Heart right ventricle (tissue), 16 donors: ENCODE results near the gene SNURF. TPM values are rescaled to one million over a fixed set of nuclear protein-coding genes. Genes with fewer than 3 reads are reported as not detected.
"Not testable (repeated sequence)": the region's sequence is repeated elsewhere in the genome, so short reads cannot be mapped to it uniquely, and the experiment has no call there.

Experiments used
- ATAC-seq, 8 donors: fragments of 200-7000 bp; cut with Tn5 transposase; one replicate each; pipeline ENCODE4 v1.9.1; 2020; ENCODE audit warnings: mild to moderate bottlenecking in 8 of 8, moderate library complexity in 8 of 8, moderate number of reproducible peaks in 1 of 8
- DNase-seq, 2 donors: peaks; one replicate each; pipeline ENCODE4 v3.0.0-alpha.2; 2020
- H3K27ac ChIP-seq, 10 donors: fragments of 200-600 bp; sonication (generic) in 2 of 10; one replicate each; pipeline versions ENCODE4 v1.5.0 to v1.8.0; 2020 to 2022; ENCODE audit warnings: mild to moderate bottlenecking in 3 of 10
- H3K27me3 ChIP-seq, 7 donors: fragments of 200-600 bp; one replicate each; pipeline ENCODE4 v1.8.0; 2021 to 2022; ENCODE audit warnings: mild to moderate bottlenecking in 2 of 7
- H3K36me3 ChIP-seq, 9 donors: fragments of 200-600 bp; sonication (generic) in 1 of 9; one replicate each; pipeline versions ENCODE4 v1.5.0 to v1.8.0; 2020 to 2022; ENCODE audit warnings: mild to moderate bottlenecking in 2 of 9
- H3K4me1 ChIP-seq, 9 donors: fragments of 200-600 bp; sonication (generic) in 1 of 9; one replicate each; pipeline versions ENCODE4 v1.5.0 to v1.8.0; 2020 to 2022; ENCODE audit warnings: mild to moderate bottlenecking in 4 of 9
- H3K4me3 ChIP-seq, 10 donors: fragments of 200-600 bp; sonication (generic) in 2 of 10; one replicate each; pipeline versions ENCODE4 v1.5.0 to v1.8.0; 2020 to 2022; ENCODE audit warnings: mild to moderate bottlenecking in 7 of 10, moderate library complexity in 2 of 10
- H3K9me3 ChIP-seq, 11 donors: fragments of 200-600 bp in 10 of 11; sonication (generic) in 2 of 11; one replicate each; pipeline versions ENCODE4 v1.5.0 to v1.8.0; 2013 to 2022; ENCODE audit warnings: mild to moderate bottlenecking in 2 of 11, control low read depth in 1 of 11, moderate library complexity in 1 of 11
- CTCF ChIP-seq, 9 donors: fragments of 200-600 bp; sonication (generic) in 2 of 9; IDR thresholded peaks; one replicate each; pipeline versions ENCODE4 v1.5.0 to v1.8.0; 2021 to 2022; ENCODE audit warnings: antibody characterized with exemption in 9 of 9, mild to moderate bottlenecking in 5 of 9, moderate library complexity in 1 of 9
- WGBS, 2 donors: extraction: QIAGEN DNeasy Blood & Tissue Kit; methylation state at CpG; one replicate each; pipeline ENCODE4 v1.1.7; 2013; ENCODE audit warnings: inconsistent platforms in 1 of 2; 5-methylcytosine and 5-hydroxymethylcytosine counted together
- intact Hi-C, 10 donors: fragments of 100-400 bp; cut with DNase I; formaldehyde crosslinking; loops; one replicate each; pipeline versions ENCODE4 v1.11.1 to v1.14.2; 2022
- polyA plus RNA-seq, 2 donors: library from polyadenylated mRNA; stranded (reverse); fragments of 200-250 nt; gene quantifications; one replicate each; pipeline ENCODE4 v1.2.3, GENCODE V29; 2013
- total RNA-seq, 10 donors: library from RNA; stranded (reverse); fragmentation: NEBNext Ultra II Directional in 3 of 10; extraction: Animal tissue kit (Norgen Biotek cat#: 25700) in 3 of 10; gene quantifications; one replicate each; pipeline versions ENCODE4 v1.2.1 to v1.2.4, GENCODE V29; 2021 to 2023
- donor health status: Arrhythmogenic right ventricular cardiomyopathy.
- donor health status: ischemic (EF 13 %, LVEDD 7.1; RV severe dilation, severe dysfunction).
- donor health status: healthy with polysubstance abuse.
- donor health status: DM: no; HTN: yes; CAD: no.
- donor health status: DM: no; HTN: no; CAD: no.
- donor health status: ischemic (EF 25% LVEDD 6.9; RV normal size, moderate dysfunction).
- donor health status: ischemic (EF 25% LVEDD 5.7; RV mildly dilated, moderate dysfunction).
- donor health status: healthy.
- donor health status: DM: yes; HTN: yes; CAD: no.
- donor health status: Ischemic cardiomyopathy.
- donor health status: ischemic (EF 35%, LVEDD 5.7; RV mildly dilated, moderate dysfunction).
- donor health status: nonischemic (EF 11% LVEDD 7.7; RV severe dilation, severe dysfunction).
- donor health status: DM: yes; HTN: yes; CAD: no.
- donor health status: PGD.
- donor health status: ischemic (EF 29% LVEDD 5.4; RV normal size, mild dysfunction).
- donor health status: nonischemic (EF 23%, LVEDD 6.1; RV moderate dilation, normal function).

SNURF gene
- total and polyA plus RNA-seq, 12 donors, result 11.7 to 76.6 (median 49.1) TPM

GRCh38 chr15:24971772-24972171, 17.0 kb downstream of the SNURF start:
- WGBS, 2 donors, result 91% methylated on average over 8 of the region's 8 CpGs
- TF ChIP-seq CTCF (IDR thresholded peaks at IDR 0.05), result no peak
- H3K27ac ChIP-seq, result no peak overlapping the region
- peaks cover under 1 to 100% (median 76%) of the 10 kb centered on the region in 9 donors for H3K36me3 ChIP-seq
- peaks cover 0 to 84% (median 3%) of the 10 kb centered on the region in 11 donors for H3K9me3 ChIP-seq
- intact Hi-C loops, result loop anchor here in 2 of 10 donors (10.0 kb wide), 2 partner anchors 57 to 123 kb away; no protein-coding TSS in a partner anchor
- H3K4me1 ChIP-seq, result no peaks in the 10 kb centered on the region
- no peak for ATAC-seq
- H3K4me3 ChIP-seq, result no peak overlapping the region
- no peak for DNase-seq
- no peaks in the 10 kb centered on the region for H3K27me3 ChIP-seq

- Histone ChIP-seq H3K9me3 (peaks cover 0 to 85% (median 3%) of the 10 kb centered on the region in 11 donors), H3K36me3 (peaks cover 5 to 100% (median 82%) of the 10 kb centered on the region in 9 donors)
- 92 to 94% methylated on average over 5 of the region's 5 CpGs for WGBS, 2 donors
- not testable (repeated sequence) for H3K4me1 ChIP-seq, DNase-seq, H3K27ac ChIP-seq, H3K4me3 ChIP-seq, H3K27me3 ChIP-seq, ATAC-seq
- intact Hi-C loops, result loop anchor here in 2 of 10 donors (10.0 kb wide), 2 partner anchors 58 to 122 kb away; no protein-coding TSS in a partner anchor
These were observed 17.9 kb downstream of the SNURF start for GRCh38 chr15:24972707-24973106.

- TF ChIP-seq CTCF (IDR thresholded peaks at IDR 0.05), result peak in 1 of 9 donors; percentile 18
- intact Hi-C loops, result loop anchor here in 2 of 10 donors (10.0 kb wide), 2 partner anchors 62 to 118 kb away; no protein-coding TSS in a partner anchor
- 75 to 79% methylated on average over 3 of the region's 3 CpGs for WGBS, 2 donors
- peaks cover 1 to 100% (median 92%) of the 10 kb centered on the region in 9 donors for H3K36me3 ChIP-seq
- ATAC-seq, result no peak
- no peaks in the 10 kb centered on the region for H3K27me3 ChIP-seq
- H3K4me3 ChIP-seq, result no peak overlapping the region
- H3K4me1 ChIP-seq, result no peaks in the 10 kb centered on the region
- H3K9me3 ChIP-seq, result peaks cover 0 to 94% (median 3%) of the 10 kb centered on the region in 11 donors
- no peak overlapping the region for H3K27ac ChIP-seq
- DNase-seq, result no peak
These were observed 22.1 kb downstream of the SNURF start for GRCh38 chr15:24976932-24977331.

GRCh38 chr15:24977686-24978085, 22.9 kb downstream of the SNURF start:
- DNase-seq (no peak), ATAC-seq (no peak)
- intact Hi-C loops, result loop anchor here in 2 of 10 donors (10.0 kb wide), 2 partner anchors 63 to 117 kb away; no protein-coding TSS in a partner anchor
- Histone ChIP-seq H3K4me3 (no peak overlapping the region), H3K4me1 (no peaks in the 10 kb centered on the region), H3K27ac (no peak overlapping the region), H3K9me3 (peaks cover 0 to 99% (median 1%) of the 10 kb centered on the region in 11 donors), H3K27me3 (no peaks in the 10 kb centered on the region), H3K36me3 (peaks cover 0 to 100% (median 94%) of the 10 kb centered on the region in 9 donors)
- 88 to 91% methylated on average over 9 of the region's 9 CpGs for WGBS, 2 donors
- no peak for TF ChIP-seq CTCF (IDR thresholded peaks at IDR 0.05)

- ATAC-seq (peak in 3 of 8 donors; percentile 27 to 57 (median 37)), DNase-seq (no peak)
- no peak overlapping the region for H3K4me3 ChIP-seq
- TF ChIP-seq CTCF (IDR thresholded peaks at IDR 0.05), result no peak
- peaks cover 0 to 98% (median 68%) of the 10 kb centered on the region in 9 donors for H3K36me3 ChIP-seq
- H3K27me3 ChIP-seq, result no peaks in the 10 kb centered on the region
- intact Hi-C loops, result no loop called here
- H3K27ac ChIP-seq, result no peak overlapping the region
- H3K4me1 ChIP-seq, result no peaks in the 10 kb centered on the region
- 72 to 78% methylated on average over 7 of the region's 7 CpGs for WGBS, 2 donors
- H3K9me3 ChIP-seq, result peaks cover 0 to 96% (median 17%) of the 10 kb centered on the region in 11 donors
These were observed 30.4 kb downstream of the SNURF start for GRCh38 chr15:24985224-24985623.
